Astrocyte (in vitro differentiated cells and primary cell): ENCODE measurements around the gene CPXM2.

Source experiments
- CTCF ChIP-seq: IDR thresholded peaks from 2 replicates; pipeline ENCODE4 v1.5.1; 2011; ENCODE audit warnings: low read depth, mild to moderate bottlenecking, inconsistent platforms, low read length, moderate library complexity; ENCODE audit not compliant: insufficient read depth
- EZH2 ChIP-seq: IDR thresholded peaks from 2 replicates; pipeline ENCODE4 v1.6.1; 2012; ENCODE audit warnings: mild to moderate bottlenecking, low read length, inconsistent platforms; ENCODE audit not compliant: insufficient read depth

- no peak for TF ChIP-seq CTCF
- TF ChIP-seq EZH2 = no peak
These were observed 30.5 kb upstream of the CPXM2 start for GRCh38 chr10:123922126-123922525.
